PC-3 (cell line): ENCODE measurements around the gene PTOV1. TPM values are rescaled to one million over a fixed set of nuclear protein-coding genes. Genes with fewer than 3 reads are reported as not detected.
A peak's percentile ranks its signal among the peaks of the same experiment; 100 is the strongest.

Experiments
- ATAC-seq: fragments of 200-7000 bp; cut with Tn5 transposase; 2 replicates; pipeline ENCODE4 v1.9.1; 2020; ENCODE audit warnings: mild to moderate bottlenecking, moderate library complexity
- BruUV-seq: library from RNA; stranded (reverse); fragments of 400-500 nt; replicated peaks from 2 replicates; lab custom pipeline; 2021; lab: Mats Ljungman, UMichigan
- CTCF ChIA-PET: fragments of 300-600 bp; sonication (Branson Sonifier 250); formaldehyde crosslinking; loops from one replicate; lab custom pipeline; 2022; ENCODE audit warnings: antibody characterized with exemption; lab: Charles Lee
- POLR2A ChIA-PET: fragments of 300-600 bp; sonication (Branson Sonifier 250); formaldehyde crosslinking; loops from one replicate; lab custom pipeline; 2022; ENCODE audit warnings: antibody characterized with exemption; ENCODE audit not compliant: unreplicated experiment; lab: Charles Lee
- DNase-seq: peaks from one replicate; pipeline ENCODE4 v3.0.0-alpha.2; 2015
- H2AFZ ChIP-seq: fragments of 300-600 bp; sonication (generic); 2 replicates; pipeline ENCODE4 v1.6.0; 2016; ENCODE audit warnings: antibody characterized with exemption, low read length
- H3F3A ChIP-seq: fragments of 300-600 bp; sonication (generic); one replicate; pipeline ENCODE4 v1.6.0; 2017; ENCODE audit warnings: antibody characterized with exemption, low read length, control low read depth, mild to moderate bottlenecking; ENCODE audit not compliant: unreplicated experiment
- H3K27ac ChIP-seq: fragments of 300-600 bp; sonication (generic); 2 replicates; pipeline ENCODE4 v1.5.1; 2016; ENCODE audit warnings: mild to moderate bottlenecking, low read length
- H3K27me3 ChIP-seq: fragments of 300-600 bp; sonication (generic); 2 replicates; pipeline ENCODE4 v1.6.1; 2016; ENCODE audit warnings: low read length, mixed read lengths
- H3K36me3 ChIP-seq: fragments of 300-600 bp; sonication (generic); 2 replicates; pipeline ENCODE4 v1.6.1; 2016; ENCODE audit warnings: low read depth, mixed run types, low read length, mixed read lengths
- H3K4me1 ChIP-seq: fragments of 300-600 bp; sonication (generic); 2 replicates; pipeline ENCODE4 v1.5.1; 2016; ENCODE audit warnings: low read length; ENCODE audit not compliant: insufficient read depth
- H3K4me2 ChIP-seq: fragments of 300-600 bp; sonication (generic); 2 replicates; pipeline ENCODE4 v1.6.0; 2016; ENCODE audit warnings: low read length
- H3K4me3 ChIP-seq: fragments of 300-600 bp; sonication (generic); 2 replicates; pipeline ENCODE4 v1.5.1; 2016; ENCODE audit warnings: mild to moderate bottlenecking, low read length, mixed read lengths
- H3K79me2 ChIP-seq: fragments of 300-600 bp; sonication (generic); 2 replicates; pipeline ENCODE4 v1.6.1; 2017; ENCODE audit warnings: low read length, mixed read lengths
- H3K9ac ChIP-seq: fragments of 300-600 bp; sonication (generic); 2 replicates; pipeline ENCODE4 v1.6.0; 2016; ENCODE audit warnings: mild to moderate bottlenecking, low read length
- H3K9me2 ChIP-seq: fragments of 300-600 bp; sonication (generic); replicated peaks from 2 replicates; pipeline ENCODE4 v1.6.1; 2016; ENCODE audit warnings: mixed run types, low read length, mixed read lengths
- H3K9me3 ChIP-seq: fragments of 300-600 bp; sonication (generic); 2 replicates; pipeline ENCODE4 v1.6.1; 2016; ENCODE audit warnings: low read length, mixed read lengths
- H4K20me1 ChIP-seq: fragments of 300-600 bp; sonication (generic); 2 replicates; pipeline ENCODE4 v1.6.1; 2016; ENCODE audit warnings: low read length, mixed read lengths
- EZH2 ChIP-seq: fragments of 300-600 bp; sonication (generic); IDR thresholded peaks from one replicate; pipeline ENCODE4 v1.6.1; 2017; ENCODE audit warnings: antibody characterized with exemption, mild to moderate bottlenecking, low read length; ENCODE audit not compliant: unreplicated experiment
- EZH2phosphoT487 ChIP-seq: fragments of 300-600 bp; sonication (generic); IDR thresholded peaks from 2 replicates; pipeline ENCODE4 v1.6.1; 2018; ENCODE audit warnings: mild to moderate bottlenecking, antibody characterized with exemption, low read length, borderline replicate concordance
- intact Hi-C: fragments of 100-400 bp; cut with micrococcal nuclease; formaldehyde crosslinking; loops from 2 replicates; pipeline ENCODE4 v1.9.0; 2023
- total RNA-seq: library from RNA; depleted of rRNA; stranded (reverse); fragments of >200 nt; gene quantifications from 2 replicates; pipeline ENCODE4 v1.2.3, GENCODE V29; 2014
- TF ChIP-seq, protein P1 (sequence below): fragments of 300-600 bp; sonication (generic); conservative IDR thresholded peaks from 2 replicates; pipeline ENCODE4 v1.5.1; 2017; ENCODE audit warnings: antibody characterized with exemption, low read depth, mild to moderate bottlenecking, low read length

The PTOV1 gene
- total RNA-seq, 1 experiment from 2014 or later = 148 TPM

DNA sequence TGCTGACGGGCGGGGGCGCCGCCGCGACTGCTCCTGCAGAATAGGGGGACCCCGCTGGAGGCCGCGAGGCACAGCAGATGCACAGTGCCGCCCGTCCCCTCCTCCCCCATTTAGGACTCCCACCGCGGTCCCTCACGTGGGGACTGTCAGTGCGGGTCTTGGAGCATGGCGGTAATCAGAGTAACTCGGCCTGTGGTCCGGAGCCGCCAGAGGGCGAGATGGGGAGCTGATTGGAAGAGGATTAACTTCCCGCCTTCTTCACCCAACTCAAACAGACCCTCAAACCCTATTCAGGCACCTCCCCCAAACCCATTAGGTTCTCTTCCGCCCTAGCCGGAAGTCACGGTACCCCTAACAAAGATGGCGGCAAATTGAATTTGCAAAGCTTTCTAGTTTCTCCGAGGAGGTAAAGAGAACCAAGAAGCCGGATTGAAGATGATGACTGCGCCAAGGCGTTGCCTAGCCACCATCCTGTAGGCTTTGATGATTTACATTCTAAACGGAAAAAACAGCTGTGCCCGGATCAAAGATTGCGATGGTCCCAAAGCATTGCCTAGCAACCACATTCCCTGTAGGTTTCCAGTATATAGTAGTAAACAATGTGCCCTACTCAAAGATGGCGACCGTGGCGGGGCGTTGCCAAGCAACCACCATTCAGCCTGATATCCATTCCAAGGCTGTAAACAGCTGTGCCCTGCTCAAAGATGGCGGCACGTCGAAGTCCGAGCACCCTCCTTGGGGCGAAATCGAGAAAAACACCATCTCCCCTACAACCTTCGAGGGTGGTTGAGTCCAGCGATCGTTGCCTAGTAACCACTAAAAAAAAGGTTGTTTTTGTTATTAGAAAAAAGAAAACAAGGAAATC lies 37.7 kb upstream of the PTOV1 start, which contains the start of gene FUZ:
Gene FUZ (minus strand): TSS at position 296 of the 865 bp plus-strand sequence. CDS start 186 bp downstream, at position 110.
- Histone ChIP-seq H3K4me2 (peak within 1 kb of the TSS; percentile 76), H3K36me3 (no peaks in the 10 kb centered on the region), H3K79me2 (no peaks in the 10 kb centered on the region; the same call in 1 of the 2 replicates), H3K4me1 (peaks cover 28% of the 10 kb centered on the region), H3K9me2 (no peaks in the 10 kb centered on the region), H3K9me3 (no peaks in the 10 kb centered on the region), H3K4me3 (peak within 1 kb of the TSS; percentile 68), H4K20me1 (no peaks in the 10 kb centered on the region), H3K27me3 (no peaks in the 10 kb centered on the region), H3K27ac (peak within 1 kb of the TSS; percentile 51), H2AFZ (peak within 1 kb of the TSS; percentile 92), H3F3A (peaks cover 6% of the 10 kb centered on the region), H3K9ac (peak within 1 kb of the TSS; percentile 57)
- intact Hi-C loops = loop anchor here (1.0 kb wide), 1 partner anchor 37 kb away; no protein-coding TSS in a partner anchor
- DNase-seq (peak; percentile 97), ATAC-seq (peak; percentile 46)
- CTCF ChIA-PET = no interaction called here
- TF ChIP-seq EZH2 (no peak), EZH2phosphoT487 (no peak)
- TF ChIP-seq, protein P1, sequence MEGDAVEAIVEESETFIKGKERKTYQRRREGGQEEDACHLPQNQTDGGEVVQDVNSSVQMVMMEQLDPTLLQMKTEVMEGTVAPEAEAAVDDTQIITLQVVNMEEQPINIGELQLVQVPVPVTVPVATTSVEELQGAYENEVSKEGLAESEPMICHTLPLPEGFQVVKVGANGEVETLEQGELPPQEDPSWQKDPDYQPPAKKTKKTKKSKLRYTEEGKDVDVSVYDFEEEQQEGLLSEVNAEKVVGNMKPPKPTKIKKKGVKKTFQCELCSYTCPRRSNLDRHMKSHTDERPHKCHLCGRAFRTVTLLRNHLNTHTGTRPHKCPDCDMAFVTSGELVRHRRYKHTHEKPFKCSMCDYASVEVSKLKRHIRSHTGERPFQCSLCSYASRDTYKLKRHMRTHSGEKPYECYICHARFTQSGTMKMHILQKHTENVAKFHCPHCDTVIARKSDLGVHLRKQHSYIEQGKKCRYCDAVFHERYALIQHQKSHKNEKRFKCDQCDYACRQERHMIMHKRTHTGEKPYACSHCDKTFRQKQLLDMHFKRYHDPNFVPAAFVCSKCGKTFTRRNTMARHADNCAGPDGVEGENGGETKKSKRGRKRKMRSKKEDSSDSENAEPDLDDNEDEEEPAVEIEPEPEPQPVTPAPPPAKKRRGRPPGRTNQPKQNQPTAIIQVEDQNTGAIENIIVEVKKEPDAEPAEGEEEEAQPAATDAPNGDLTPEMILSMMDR = 0 out of 2 replicates have a peak, but pooled peaks have one; percentile 15
- BruUV-seq = TSS peak; percentile 75
- POLR2A ChIA-PET = interaction anchor here (0.6 kb wide), 1 partner anchor 47 kb away, joined by 4 read pairs; the partner anchor contains the start of gene AP2A1

DNA sequence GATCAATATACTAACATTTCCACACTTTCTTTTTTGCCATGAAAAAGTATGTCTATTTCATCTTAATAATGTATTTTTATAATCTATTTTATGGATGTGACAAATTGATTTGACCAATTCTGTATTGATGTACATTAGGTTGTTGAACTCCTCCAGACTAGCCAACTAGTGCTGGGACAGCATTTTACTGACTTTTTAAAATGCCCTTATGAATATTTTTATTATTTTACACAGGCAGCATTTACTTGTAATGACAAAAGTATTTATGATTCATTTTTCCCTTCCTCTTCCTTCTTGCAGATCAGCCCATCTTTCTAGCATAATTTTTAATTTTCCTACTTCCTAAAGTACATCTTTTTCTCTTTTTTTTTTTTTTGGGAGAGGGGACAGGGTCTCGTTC lies 36.9 kb upstream of the PTOV1 start:
- no peaks in the 10 kb centered on the region for H3K9me2 ChIP-seq
- BruUV-seq = no TSS peak
- H3K79me2 ChIP-seq = peaks cover 7% of the 10 kb centered on the region
- ATAC-seq = no peak
- POLR2A ChIA-PET = no interaction called here
- H3K4me2 ChIP-seq = peak overlapping the region; percentile 76
- no peak for TF ChIP-seq EZH2phosphoT487
- TF ChIP-seq, protein P1 = no peak
- TF ChIP-seq EZH2 = no peak
- peak overlapping the region; percentile 92 for H2AFZ ChIP-seq
- H3K9me3 ChIP-seq = no peaks in the 10 kb centered on the region
- peak overlapping the region; percentile 51; the same call in 1 of the 2 replicates for H3K27ac ChIP-seq
- DNase-seq = peak; percentile 42
- no peaks in the 10 kb centered on the region for H3K27me3 ChIP-seq
- peak overlapping the region; percentile 57; the same call in 1 of the 2 replicates for H3K9ac ChIP-seq
- H3K36me3 ChIP-seq = no peaks in the 10 kb centered on the region
- H4K20me1 ChIP-seq = no peaks in the 10 kb centered on the region
- peak overlapping the region; percentile 68 for H3K4me3 ChIP-seq
- peaks cover 29% of the 10 kb centered on the region for H3K4me1 ChIP-seq
- CTCF ChIA-PET = no interaction called here
- peaks cover 6% of the 10 kb centered on the region for H3F3A ChIP-seq
- intact Hi-C loops = no loop called here
